NCI-H460 (cell line): ENCODE results near the gene TCEAL1. TPM values are rescaled to one million over a fixed set of nuclear protein-coding genes. Genes with fewer than 3 reads are reported as not detected.
"Not testable (repeated sequence)": the region's sequence is repeated elsewhere in the genome, so short reads cannot be mapped to it uniquely, and the experiment has no call there.

Source experiments
- DNase-seq: peaks from one replicate; pipeline ENCODE4 v3.0.0-alpha.2; 2016; ENCODE audit warnings: low read depth; ENCODE audit errors: extremely low read depth
- polyA plus RNA-seq: library from polyadenylated mRNA; depleted of rRNA; stranded (reverse); fragments of >200 nt; gene quantifications from 2 replicates; pipeline ENCODE4 v1.2.3, GENCODE V29; 2014; cell fraction: nucleus; rRNA removed
- total RNA-seq: library from RNA; depleted of rRNA; stranded (reverse); fragments of >200 nt; shearing (Covaris generic); gene quantifications from 2 replicates; pipeline ENCODE4 v1.2.3, GENCODE V29; 2014; rRNA removed

The TCEAL1 gene
- 38.9 and 48.5 TPM in 2 replicates for total RNA-seq
- 30.9 and 48.0 TPM in 2 replicates for polyA plus RNA-seq

- DNase-seq = no peak
These were observed at the start of gene TCEAL1 for GRCh38 chrX:103628386-103629317. Gene TCEAL1 (plus strand): TSS chrX:103628975. CDS start chrX:103629917, 942 bp downstream.

GRCh38 chrX:103584596-103584995 is 44.2 kb upstream of the TCEAL1 start:
- no peak for DNase-seq

- DNase-seq = peak; percentile 12
These were observed 43.1 kb upstream of the TCEAL1 start, which contains the start of gene TCEAL4 for GRCh38 chrX:103585411-103586313. Gene TCEAL4 (plus strand): TSS chrX:103585515. CDS start chrX:103586676, 1,161 bp downstream.

GRCh38 chrX:103586314-103586646 is 42.5 kb upstream of the TCEAL1 start:
- no peak for DNase-seq

- DNase-seq = no peak
These were observed 42.1 kb upstream of the TCEAL1 start for GRCh38 chrX:103586659-103587058.

- not testable (repeated sequence) for DNase-seq
These were observed 36.5 kb upstream of the TCEAL1 start for GRCh38 chrX:103592295-103592694.

GRCh38 chrX:103595202-103595601 is 33.6 kb upstream of the TCEAL1 start:
- not testable (repeated sequence) for DNase-seq

GRCh38 chrX:103607364-103608305 is 21.1 kb upstream of the TCEAL1 start, which contains the start of gene TCEAL3:
Gene TCEAL3 (plus strand): TSS chrX:103607963. CDS start chrX:103609065, 1,102 bp downstream.
- no peak for DNase-seq

- no peak for DNase-seq
These were observed 20.3 kb upstream of the TCEAL1 start for GRCh38 chrX:103608306-103608963.

GRCh38 chrX:103610282-103610681 is 18.5 kb upstream of the TCEAL1 start:
- no peak for DNase-seq

GRCh38 chrX:103613362-103613890 is 15.3 kb upstream of the TCEAL1 start:
- DNase-seq = no peak

GRCh38 chrX:103614999-103615398 is 13.8 kb upstream of the TCEAL1 start:
- DNase-seq = no peak

- no peak for DNase-seq
These were observed 12.9 kb upstream of the TCEAL1 start for GRCh38 chrX:103615781-103616371.

GRCh38 chrX:103616676-103617186 is 12.0 kb upstream of the TCEAL1 start:
- DNase-seq = no peak

- no peak for DNase-seq
These were observed 4.7 kb upstream of the TCEAL1 start for GRCh38 chrX:103624111-103624510.

- no peak for DNase-seq
These were observed 1.9 kb upstream of the TCEAL1 start for GRCh38 chrX:103626855-103627254.

- DNase-seq = peak; percentile 61
These were observed 769 bp downstream of the TCEAL1 start for GRCh38 chrX:103629318-103630170.

- no peak for DNase-seq
These were observed 1.4 kb downstream of the TCEAL1 start for GRCh38 chrX:103630171-103630511.
